H1 (cell line): Measurements from ENCODE around the gene SEC14L5. TPM values are rescaled to one million over a fixed set of nuclear protein-coding genes. Genes with fewer than 3 reads are reported as not detected.

Experiments used
- CTCF ChIA-PET: fragments of 300-600 bp; sonication (Branson Sonifier 250); formaldehyde crosslinking; loops from one replicate; lab custom pipeline; 2021; ENCODE audit not compliant: partially characterized antibody; lab: Charles Lee
- POLR2A ChIA-PET: fragments of 300-600 bp; sonication (Branson Sonifier 250); formaldehyde crosslinking; loops from one replicate; lab custom pipeline; 2021; ENCODE audit warnings: inconsistent platforms; ENCODE audit not compliant: partially characterized antibody; lab: Charles Lee
- DNase-seq, 2 experiments: peaks; one replicate each; pipeline versions ENCODE4 v3.0.0 to v3.0.0-alpha.2; 2010 to 2022; ENCODE audit warnings: low spot score in 2 of 2, low read depth in 1 of 2, mixed read lengths in 1 of 2
- FAIRE-seq: peaks from 2 replicates; lab custom pipeline; 2011; peaks lifted over from hg19 to GRCh38; lab: Jason Lieb, UNC
- H2AFZ ChIP-seq: 2 replicates; pipeline ENCODE4 v1.8.1; 2012; ENCODE audit warnings: low read length, inconsistent platforms
- H2AK5ac ChIP-seq: 2 replicates; pipeline ENCODE4 v1.6.1; 2013; ENCODE audit warnings: low read depth, low read length
- H2BK120ac ChIP-seq: replicated peaks from 2 replicates; pipeline ENCODE3; 2013; ENCODE audit warnings: low read depth, low read length, inconsistent platforms
- H2BK12ac ChIP-seq: 2 replicates; pipeline ENCODE4 v1.6.1; 2013; ENCODE audit warnings: low read depth, low read length
- H2BK15ac ChIP-seq: 2 replicates; pipeline ENCODE4 v1.6.1; 2013; ENCODE audit warnings: low read length
- H2BK20ac ChIP-seq: 2 replicates; pipeline ENCODE4 v1.6.1; 2013; ENCODE audit warnings: low read length
- H2BK5ac ChIP-seq: 2 replicates; pipeline ENCODE4 v1.6.1; 2013; ENCODE audit warnings: low read depth, low read length
- H3K14ac ChIP-seq: 2 replicates; pipeline ENCODE4 v1.6.1; 2013; ENCODE audit warnings: inconsistent platforms; ENCODE audit not compliant: insufficient read length
- H3K18ac ChIP-seq: 2 replicates; pipeline ENCODE4 v1.6.1; 2013; ENCODE audit warnings: low read length; ENCODE audit errors: extremely low read depth
- H3K23ac ChIP-seq: 2 replicates; pipeline ENCODE4 v1.6.1; 2013; ENCODE audit warnings: inconsistent platforms; ENCODE audit not compliant: insufficient read length
- H3K23me2 ChIP-seq: 2 replicates; pipeline ENCODE4 v1.6.1; 2013; ENCODE audit warnings: low read depth, low read length
- H3K27ac ChIP-seq: 2 replicates; pipeline ENCODE4 v1.6.1; 2011; ENCODE audit warnings: low read depth, low read length, inconsistent platforms
- H3K27me3 ChIP-seq, 4 experiments: replicated peaks in 1 of 4; 1 replicate in 1 of 4; 2 replicates in 3 of 4; pipeline versions ENCODE4 v1.6.1 to v1.8.1; 2011 to 2013; ENCODE audit warnings: low read length in 3 of 4, mild to moderate bottlenecking in 3 of 4, inconsistent platforms in 2 of 4, mixed read lengths in 2 of 4, moderate library complexity in 1 of 4; ENCODE audit not compliant: control insufficient read depth in 3 of 4, insufficient read depth in 3 of 4; ENCODE audit errors: extremely low read depth in 1 of 4
- H3K36me3 ChIP-seq, 4 experiments: 2 replicates each; pipeline versions ENCODE4 v1.6.1 to v1.8.1; 2011 to 2013; ENCODE audit warnings: mild to moderate bottlenecking in 4 of 4, low read length in 3 of 4, moderate library complexity in 2 of 4, control low read depth in 1 of 4, inconsistent platforms in 1 of 4; ENCODE audit not compliant: insufficient read depth in 4 of 4, control insufficient read depth in 2 of 4
- H3K4ac ChIP-seq: replicated peaks from 2 replicates; pipeline ENCODE3; 2013; ENCODE audit warnings: low read length, low read depth, mixed read lengths, inconsistent platforms; ENCODE audit not compliant: insufficient read length
- H3K4me1 ChIP-seq, 4 experiments: replicated peaks in 1 of 4; 1 replicate in 1 of 4; 2 replicates in 3 of 4; pipeline versions ENCODE4 v1.6.1 to v1.8.1; 2011 to 2013; ENCODE audit warnings: low read length in 3 of 4, inconsistent platforms in 2 of 4, mixed read lengths in 1 of 4; ENCODE audit not compliant: insufficient read depth in 4 of 4, control insufficient read depth in 3 of 4
- H3K4me2 ChIP-seq, 2 experiments: 2 replicates each; pipeline versions ENCODE4 v1.6.1 to v1.8.1; 2011 to 2013; ENCODE audit warnings: low read depth in 2 of 2, low read length in 2 of 2, control low read depth in 1 of 2, inconsistent platforms in 1 of 2, mild to moderate bottlenecking in 1 of 2; ENCODE audit not compliant: insufficient read depth in 1 of 2
- H3K4me3 ChIP-seq, 4 experiments: fragments of 200-600, 300-600 bp in 1 of 4; sonication (generic), shearing (Covaris generic), sonication (Bioruptor Twin) in 1 of 4; 2 replicates each; pipeline versions ENCODE4 v1.5.1 to v1.8.1; 2011 to 2016; ENCODE audit warnings: low read length in 4 of 4, low read depth in 3 of 4, control low read depth in 2 of 4, inconsistent platforms in 2 of 4, mild to moderate bottlenecking in 2 of 4, mixed read lengths in 1 of 4, moderate library complexity in 1 of 4; ENCODE audit not compliant: insufficient read depth in 2 of 4; ENCODE audit errors: extremely low read depth in 1 of 4
- H3K56ac ChIP-seq: replicated peaks from 2 replicates; pipeline ENCODE3; 2013; ENCODE audit warnings: low read depth, mild to moderate bottlenecking, mixed read lengths, low read length, inconsistent platforms; ENCODE audit not compliant: insufficient read length
- H3K79me1 ChIP-seq: 2 replicates; pipeline ENCODE4 v1.6.1; 2013; ENCODE audit warnings: low read depth, low read length, control low read depth
- H3K79me2 ChIP-seq, 2 experiments: 2 replicates each; pipeline versions ENCODE4 v1.6.1 to v1.8.1; 2012 to 2013; ENCODE audit warnings: low read length in 2 of 2, mild to moderate bottlenecking in 2 of 2, inconsistent platforms in 1 of 2; ENCODE audit not compliant: insufficient read depth in 2 of 2, control insufficient read depth in 1 of 2
- H3K9ac ChIP-seq, 4 experiments: replicated peaks in 1 of 4; 1 replicate in 1 of 4; 2 replicates in 3 of 4; pipeline versions ENCODE4 v1.6.1 to v1.8.1; 2011 to 2013; ENCODE audit warnings: low read depth in 3 of 4, low read length in 3 of 4, control low read depth in 2 of 4, mild to moderate bottlenecking in 2 of 4, moderate library complexity in 2 of 4, inconsistent platforms in 1 of 4; ENCODE audit errors: extremely low read depth in 1 of 4
- H3K9me3 ChIP-seq, 2 experiments: 2 replicates each; pipeline versions ENCODE4 v1.6.1 to v1.8.1; 2012 to 2013; ENCODE audit warnings: mild to moderate bottlenecking in 2 of 2, moderate library complexity in 2 of 2, control low read depth in 1 of 2, inconsistent platforms in 1 of 2, low read depth in 1 of 2, low read length in 1 of 2, mixed read lengths in 1 of 2; ENCODE audit not compliant: insufficient read depth in 2 of 2
- H4K20me1 ChIP-seq, 2 experiments: replicated peaks in 1 of 2; 2 replicates each; pipeline versions ENCODE3 to v1.8.1; 2011 to 2013; ENCODE audit warnings: inconsistent platforms in 2 of 2, low read length in 2 of 2, mild to moderate bottlenecking in 1 of 2; ENCODE audit not compliant: insufficient read depth in 2 of 2, control insufficient read depth in 1 of 2
- H4K5ac ChIP-seq: 2 replicates; pipeline ENCODE4 v1.6.1; 2013; ENCODE audit warnings: low read length, low read depth, mixed read lengths, inconsistent platforms; ENCODE audit not compliant: insufficient read length
- H4K8ac ChIP-seq: 2 replicates; pipeline ENCODE4 v1.8.0; 2013; ENCODE audit warnings: mild to moderate bottlenecking, moderate library complexity, low read length, inconsistent platforms; ENCODE audit not compliant: insufficient read depth; ENCODE audit errors: extremely low read depth
- H4K91ac ChIP-seq: replicated peaks from 2 replicates; pipeline ENCODE3; 2013; ENCODE audit warnings: low read length, mixed read lengths, inconsistent platforms; ENCODE audit not compliant: insufficient read length
- BRCA1 ChIP-seq: IDR thresholded peaks from 2 replicates; pipeline ENCODE4 v1.6.1; 2012; ENCODE audit warnings: low read depth, low read length, improper control_type of control experiment
- EZH2 ChIP-seq: fragments of 200-600 bp; sonication (generic); IDR thresholded peaks from 2 replicates; pipeline ENCODE4 v1.7.1; 2012; ENCODE audit warnings: low read depth, mild to moderate bottlenecking, moderate library complexity, low read length, inconsistent platforms; ENCODE audit not compliant: severe bottlenecking
- RAD21 ChIP-seq, 2 experiments: IDR thresholded peaks in 1 of 2; conservative IDR thresholded peaks in 1 of 2; 2 replicates each; pipeline ENCODE4 v1.6.1; 2011; ENCODE audit warnings: low read depth in 2 of 2, low read length in 2 of 2, improper control_type of control experiment in 1 of 2, inconsistent platforms in 1 of 2, mild to moderate bottlenecking in 1 of 2, moderate library complexity in 1 of 2
- TAF1 ChIP-seq: IDR thresholded peaks from 2 replicates; pipeline ENCODE4 v1.6.1; 2011; ENCODE audit warnings: mild to moderate bottlenecking, low read depth, low read length
- TCF12 ChIP-seq: IDR thresholded peaks from 2 replicates; pipeline ENCODE4 v1.6.1; 2011; ENCODE audit warnings: low read depth, mild to moderate bottlenecking, low read length
- WGBS, 2 experiments: shearing (Covaris generic) in 1 of 2; methylation state at CpG; one replicate each; pipeline versions ENCODE4 v1.1.6 to v1.1.7; 2013 to 2015; ENCODE audit warnings: low lambda C conversion rate in 2 of 2, mixed read lengths in 2 of 2, inconsistent platforms in 1 of 2, low coverage in 1 of 2, missing lambda C conversion rate in 1 of 2; ENCODE audit not compliant: insufficient replicate concordance in 2 of 2, insufficient coverage in 1 of 2, insufficient read length in 1 of 2; ENCODE audit errors: extremely low coverage in 1 of 2, missing lambda C conversion rate in 1 of 2; 5-methylcytosine and 5-hydroxymethylcytosine counted together
- polyA plus RNA-seq, 7 experiments: library from polyadenylated mRNA; depleted of rRNA in 3 of 7; stranded (reverse) in 5 of 7; unstranded in 2 of 7; fragments of >200 nt in 5 of 7; fragments of 200-250 nt in 2 of 7; gene quantifications; 1 replicate in 5 of 7; 2 replicates in 1 of 7; 4 replicates in 1 of 7; pipeline versions ENCODE4 v1.2.1 to v1.2.3, GENCODE V29; 2011 to 2013; ENCODE audit warnings: missing spikeins in 2 of 7, mixed read lengths in 2 of 7
- total RNA-seq: library from RNA; stranded (reverse); fragmentation: NEBNext Ultra II Directional; extraction: Animal tissue kit (Norgen Biotek cat#: 25700); gene quantifications from 2 replicates; pipeline ENCODE4 v1.2.1, GENCODE V29; 2021
- TF ChIP-seq, protein P1 (sequence below), 3 experiments: IDR thresholded peaks; 1 replicate in 2 of 3; 2 replicates in 1 of 3; pipeline versions ENCODE4 v1.5.1 to v1.6.1; 2011; ENCODE audit warnings: low read length in 3 of 3, mild to moderate bottlenecking in 3 of 3, inconsistent platforms in 2 of 3, low read depth in 1 of 3, moderate library complexity in 1 of 3; ENCODE audit not compliant: insufficient read depth in 1 of 3; ENCODE audit errors: control extremely low read depth in 1 of 3

Gene SEC14L5
- total and polyA plus RNA-seq, 2 of the 8 experiments (the other 6 are each of a cell fraction or from before 2014, with no cell fraction given) = 1.9 to 3.0 TPM

- Histone ChIP-seq H3K4me2 (no peak overlapping the region), H3K4ac (no peak overlapping the region), H3K27me3 (no peaks in the 10 kb centered on the region), H2AFZ (no peak overlapping the region), H3K36me3 (no peaks in the 10 kb centered on the region), H2AK5ac (no peak overlapping the region), H3K23ac (no peak overlapping the region), H3K4me3 (no peak overlapping the region), H2BK12ac (peak overlapping the region; percentile 56; the same call in 1 of the 2 replicates), H3K79me2 (no peaks in the 10 kb centered on the region)
- CTCF ChIA-PET = interaction anchor here (1.2 to 1.9 kb wide), 4 partner anchors 13 to 55 kb away, joined by 3 to 9 read pairs (median 4); no protein-coding TSS in a partner anchor
- no peak for DNase-seq
- 66% methylated on average over 7 of the region's 7 CpGs; no CpG with 5 or more reads in 1 of the 2 experiments for WGBS, 2 experiments
- TF ChIP-seq BRCA1 = no peak
- peak in 1 of 2 experiments; percentile 24; a peak in 2 of 4 replicates for TF ChIP-seq RAD21 (IDR thresholded peaks at IDR 0.05 in 1 of 2, conservative IDR thresholded peaks at IDR 0.05 in 1 of 2; ENCODE audit: low read depth in 2 of 2, low read length in 2 of 2)
- TF ChIP-seq, protein P1, sequence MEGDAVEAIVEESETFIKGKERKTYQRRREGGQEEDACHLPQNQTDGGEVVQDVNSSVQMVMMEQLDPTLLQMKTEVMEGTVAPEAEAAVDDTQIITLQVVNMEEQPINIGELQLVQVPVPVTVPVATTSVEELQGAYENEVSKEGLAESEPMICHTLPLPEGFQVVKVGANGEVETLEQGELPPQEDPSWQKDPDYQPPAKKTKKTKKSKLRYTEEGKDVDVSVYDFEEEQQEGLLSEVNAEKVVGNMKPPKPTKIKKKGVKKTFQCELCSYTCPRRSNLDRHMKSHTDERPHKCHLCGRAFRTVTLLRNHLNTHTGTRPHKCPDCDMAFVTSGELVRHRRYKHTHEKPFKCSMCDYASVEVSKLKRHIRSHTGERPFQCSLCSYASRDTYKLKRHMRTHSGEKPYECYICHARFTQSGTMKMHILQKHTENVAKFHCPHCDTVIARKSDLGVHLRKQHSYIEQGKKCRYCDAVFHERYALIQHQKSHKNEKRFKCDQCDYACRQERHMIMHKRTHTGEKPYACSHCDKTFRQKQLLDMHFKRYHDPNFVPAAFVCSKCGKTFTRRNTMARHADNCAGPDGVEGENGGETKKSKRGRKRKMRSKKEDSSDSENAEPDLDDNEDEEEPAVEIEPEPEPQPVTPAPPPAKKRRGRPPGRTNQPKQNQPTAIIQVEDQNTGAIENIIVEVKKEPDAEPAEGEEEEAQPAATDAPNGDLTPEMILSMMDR (IDR thresholded peaks at IDR 0.05; ENCODE audit: control extremely low read depth in 1 of 3, insufficient read depth in 1 of 3, low read depth in 1 of 3, low read length in 3 of 3) = peak in 1 of 3 experiments; percentile 6; a peak in 2 of 4 replicates
- no peak for TF ChIP-seq EZH2
- TF ChIP-seq TCF12 = peak; percentile 43; the same call in 1 of the 2 replicates
- TF ChIP-seq TAF1 = no peak
- TF ChIP-seq, all 59 proteins: peak for 3
- no peak overlapping the region for H3K27ac ChIP-seq
- no peak overlapping the region for H3K18ac ChIP-seq
- peaks cover 6% of the 10 kb centered on the region; the same call in 1 of the 2 replicates for H3K23me2 ChIP-seq
- no peaks in the 10 kb centered on the region for H3K9me3 ChIP-seq
- peaks cover 0 to 2% of the 10 kb centered on the region in 2 experiments for H4K20me1 ChIP-seq
- no peak for FAIRE-seq
- no peak overlapping the region for H3K14ac ChIP-seq
- H4K91ac ChIP-seq = no peak overlapping the region
- no peak overlapping the region for H3K9ac ChIP-seq
- peak overlapping the region; percentile 16; the same call in 1 of the 2 replicates for H4K8ac ChIP-seq
- peaks cover 16 to 36% (median 28%) of the 10 kb centered on the region in 4 experiments for H3K4me1 ChIP-seq
- H2BK15ac ChIP-seq = no peak overlapping the region
- H4K5ac ChIP-seq = no peak overlapping the region
- H3K79me1 ChIP-seq = 0 out of 2 replicates have a peak, but pooled peaks cover under 1% of the 10 kb centered on the region
- no peak overlapping the region for H2BK20ac ChIP-seq
- no peak overlapping the region for H3K56ac ChIP-seq
- POLR2A ChIA-PET = interaction anchor here (0.7 to 1.6 kb wide), 3 partner anchors 7 to 16 kb away, joined by 3 to 5 read pairs (median 3); no protein-coding TSS in a partner anchor
- no peak overlapping the region for H2BK5ac ChIP-seq
- no peak overlapping the region for H2BK120ac ChIP-seq
Observed at GRCh38 chr16:4940719-4941118, 17.4 kb upstream of the SEC14L5 start.
